Measurements from ENCODE around the gene EXTL1. TPM values are rescaled to one million over a fixed set of nuclear protein-coding genes. Genes with fewer than 3 reads are reported as not detected.
A peak's percentile ranks its signal among the peaks of the same experiment; 100 is the strongest.

EXTL1 gene
- total RNA-seq, 1 experiment from 2014 or later, result 1.0 TPM

- DNase-seq (ENCODE audit: low read depth), result no peak
These were observed 48.9 kb downstream of the EXTL1 start for GRCh38 chr1:26070296-26070962.

- no peak for DNase-seq (ENCODE audit: low read depth)
These were observed 49.4 kb downstream of the EXTL1 start for GRCh38 chr1:26070963-26071342.

GRCh38 chr1:26072305-26072704 is 50.7 kb downstream of the EXTL1 start:
- peak; percentile 4 for DNase-seq (ENCODE audit: low read depth)

GRCh38 chr1:26075421-26076144 is 54.0 kb downstream of the EXTL1 start:
- no peak for DNase-seq (ENCODE audit: low read depth)

GRCh38 chr1:26077524-26077923 is 55.9 kb downstream of the EXTL1 start:
- no peak for DNase-seq (ENCODE audit: low read depth)

GRCh38 chr1:26078286-26079177 is 57.0 kb downstream of the EXTL1 start:
- DNase-seq (ENCODE audit: low read depth), result no peak

GRCh38 chr1:26079178-26079563 is 57.6 kb downstream of the EXTL1 start:
- no peak for DNase-seq (ENCODE audit: low read depth)

- DNase-seq (ENCODE audit: low read depth), result no peak
These were observed 58.6 kb downstream of the EXTL1 start for GRCh38 chr1:26079960-26080814.

- DNase-seq (ENCODE audit: low read depth), result no peak
These were observed 59.9 kb downstream of the EXTL1 start for GRCh38 chr1:26081267-26082019.

GRCh38 chr1:26082020-26082350 is 60.4 kb downstream of the EXTL1 start:
- DNase-seq (ENCODE audit: low read depth), result no peak

- DNase-seq (ENCODE audit: low read depth), result peak; percentile 11
These were observed 61.6 kb downstream of the EXTL1 start for GRCh38 chr1:26083208-26083607.

- DNase-seq (ENCODE audit: low read depth), result no peak
These were observed 62.6 kb downstream of the EXTL1 start for GRCh38 chr1:26084091-26084561.

- no peak for DNase-seq (ENCODE audit: low read depth)
These were observed 63.3 kb downstream of the EXTL1 start for GRCh38 chr1:26084844-26085243.

Other genes starting within 250 kb of the EXTL1 start
- 35.5 and 43.1 TPM in 2 replicates for gene SELENON, start 221.6 kb upstream of the EXTL1 start, total RNA-seq (2014; rRNA removed)
- gene MTFR1L, start 201.8 kb upstream of the EXTL1 start, total RNA-seq (2014; rRNA removed), result 47.4 and 53.7 TPM in 2 replicates
- gene AUNIP, start 162.3 kb upstream of the EXTL1 start, total RNA-seq (2014; rRNA removed), result 9.5 and 9.7 TPM in 2 replicates
- 8.5 and 9.6 TPM in 2 replicates for gene PAQR7, start 146.1 kb upstream of the EXTL1 start, total RNA-seq (2014; rRNA removed)
- gene STMN1, start 115.4 kb upstream of the EXTL1 start, total RNA-seq (2014; rRNA removed), result 253 and 288 TPM in 2 replicates
- 13.5 and 16.1 TPM in 2 replicates for gene PAFAH2, start 23.7 kb upstream of the EXTL1 start, total RNA-seq (2014; rRNA removed)
- not detected in 2 replicates for gene SLC30A2, start 24.3 kb downstream of the EXTL1 start, total RNA-seq (2014; rRNA removed)
- not detected in 2 replicates for gene TRIM63, start 45.9 kb downstream of the EXTL1 start, total RNA-seq (2014; rRNA removed)
- 2.9 and 3.0 TPM in 2 replicates for gene PDIK1L, start 90.0 kb downstream of the EXTL1 start, total RNA-seq (2014; rRNA removed)
- gene FAM110D, start 137.3 kb downstream of the EXTL1 start, total RNA-seq (2014; rRNA removed), result not detected in 2 replicates
- gene C1orf232, start 147.2 kb downstream of the EXTL1 start, total RNA-seq (2014; rRNA removed), result not detected in 2 replicates
- gene ZNF593, start 148.1 kb downstream of the EXTL1 start, total RNA-seq (2014; rRNA removed), result 26.5 and 30.4 TPM in 2 replicates
- gene ZNF593OS, start 150.1 kb downstream of the EXTL1 start, total RNA-seq (2014; rRNA removed), result not detected in 2 replicates
- 0.23 TPM in 1 of 2 replicates, not detected in the other for gene CNKSR1, start 155.7 kb downstream of the EXTL1 start, total RNA-seq (2014; rRNA removed)
- not detected in 2 replicates for gene CATSPER4, start 168.8 kb downstream of the EXTL1 start, total RNA-seq (2014; rRNA removed)
- 17.8 and 20.8 TPM in 2 replicates for gene CEP85, start 212.4 kb downstream of the EXTL1 start, total RNA-seq (2014; rRNA removed)